ENCODE results near the gene GLDN.
A peak's percentile ranks its signal among the peaks of the same experiment; 100 is the strongest.

Gene GLDN

DNA sequence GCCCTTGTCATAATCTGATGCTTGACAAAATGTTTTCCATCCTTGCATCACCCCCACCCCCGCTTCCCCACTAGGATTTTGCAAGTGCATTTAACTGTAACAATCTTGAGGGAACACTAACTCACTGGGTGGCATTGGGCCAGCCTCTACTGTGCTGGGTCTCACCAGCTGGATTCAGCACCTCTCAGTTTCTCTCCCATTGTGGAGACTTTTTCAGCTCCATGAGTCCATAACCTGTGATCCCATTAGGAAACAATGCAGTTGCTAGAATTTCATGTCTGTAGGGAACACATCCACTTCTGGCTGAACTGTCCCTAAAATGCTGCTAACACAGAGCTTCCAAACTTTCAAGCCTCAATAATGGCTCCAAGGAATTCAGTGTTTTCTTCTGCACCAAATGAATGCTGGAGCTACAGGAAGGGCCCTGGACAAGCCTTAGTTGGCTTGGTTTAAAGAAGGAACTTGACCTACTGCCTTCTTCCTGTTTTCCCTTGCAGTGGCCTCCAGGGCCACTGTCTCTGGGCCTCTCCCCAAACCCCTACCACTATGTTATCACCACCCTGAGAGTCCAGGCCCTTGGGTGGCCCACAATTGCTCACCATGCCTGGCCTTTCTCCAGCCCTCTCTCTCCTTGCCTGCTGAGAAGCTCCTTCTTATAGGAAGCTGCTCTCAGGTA lies 18.7 kb upstream of the GLDN start:
- no peak for DNase-seq (ENCODE audit: low spot score)

DNA sequence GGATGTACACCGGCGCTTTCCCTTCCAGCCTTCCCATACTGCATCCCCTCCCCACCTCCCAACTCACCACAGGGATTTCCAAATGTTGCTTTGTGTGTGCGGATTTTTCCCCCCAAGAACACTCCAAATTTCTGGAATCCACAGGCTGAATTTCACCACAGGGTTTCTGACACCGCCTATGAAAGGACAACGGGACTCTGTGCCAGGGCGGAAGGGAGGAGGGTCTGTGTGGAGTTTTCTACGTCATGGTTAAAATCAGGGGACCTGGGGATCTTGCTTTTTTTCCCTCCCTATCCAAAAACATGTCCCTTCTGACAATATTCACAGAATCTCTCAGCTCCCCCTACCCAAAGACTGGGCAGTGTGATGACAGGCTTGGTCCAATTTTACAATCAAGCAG lies 17.7 kb upstream of the GLDN start:
- no peak for DNase-seq (ENCODE audit: low spot score)

DNA sequence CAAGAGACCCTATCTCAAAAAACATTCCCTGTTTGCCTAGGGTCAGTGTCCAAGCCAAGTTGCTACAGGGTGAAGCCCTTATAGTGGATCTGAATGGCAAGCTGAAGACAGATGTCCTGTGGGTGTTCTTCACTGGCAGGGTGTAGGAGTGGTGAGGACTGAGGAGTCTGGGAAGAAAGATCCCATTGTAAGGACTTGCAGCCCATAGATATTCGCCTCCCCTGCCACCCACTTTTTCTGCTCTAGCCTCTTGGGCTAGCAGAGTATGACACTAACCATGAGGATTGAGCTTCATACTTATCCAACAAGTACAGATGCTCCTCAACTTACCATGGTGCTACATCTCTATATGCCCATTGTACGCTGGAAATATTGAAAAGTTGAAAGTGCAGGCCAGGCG lies 16.3 kb upstream of the GLDN start:
- DNase-seq (ENCODE audit: low spot score) = no peak

DNA sequence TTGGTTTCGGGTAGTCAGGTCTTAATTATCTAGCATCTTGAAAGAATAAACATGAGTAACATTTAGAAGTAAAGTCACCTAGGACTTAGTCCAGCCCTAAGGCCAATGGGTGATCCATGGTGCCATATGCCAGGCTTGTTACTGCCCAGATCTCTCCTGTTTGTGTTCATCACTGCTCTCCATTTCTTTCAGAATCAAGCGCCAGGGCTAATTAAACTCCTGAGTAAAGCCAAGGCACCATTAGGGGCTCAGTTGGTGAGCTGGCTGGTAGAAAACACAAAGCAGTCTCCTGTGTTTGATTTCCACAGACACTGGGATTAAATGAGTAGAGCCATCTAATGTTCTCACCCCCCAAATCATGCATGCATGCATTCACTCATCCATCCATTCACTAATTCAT lies 14.4 kb upstream of the GLDN start:
- peak; percentile 90 for DNase-seq (ENCODE audit: low spot score)

DNA sequence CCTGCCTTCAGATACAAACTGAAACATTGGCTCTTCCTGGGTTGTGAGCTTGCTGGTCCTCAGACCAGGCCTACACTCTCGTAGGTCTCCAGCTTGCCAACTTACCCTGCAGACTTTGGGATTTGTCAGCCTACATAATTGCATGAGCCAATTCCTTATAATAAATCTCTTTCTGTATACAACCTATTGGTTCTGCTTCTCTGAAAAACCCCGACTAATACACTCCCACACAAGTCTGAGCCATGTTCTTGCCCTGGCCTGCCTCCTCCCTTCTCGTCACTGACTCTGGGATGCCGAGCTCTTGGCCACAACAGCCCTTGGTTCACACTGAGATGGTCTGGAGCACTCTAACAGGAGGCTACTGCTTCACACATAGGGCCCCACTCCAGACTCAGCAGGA lies 12.5 kb upstream of the GLDN start:
- DNase-seq (ENCODE audit: low spot score) = no peak

DNA sequence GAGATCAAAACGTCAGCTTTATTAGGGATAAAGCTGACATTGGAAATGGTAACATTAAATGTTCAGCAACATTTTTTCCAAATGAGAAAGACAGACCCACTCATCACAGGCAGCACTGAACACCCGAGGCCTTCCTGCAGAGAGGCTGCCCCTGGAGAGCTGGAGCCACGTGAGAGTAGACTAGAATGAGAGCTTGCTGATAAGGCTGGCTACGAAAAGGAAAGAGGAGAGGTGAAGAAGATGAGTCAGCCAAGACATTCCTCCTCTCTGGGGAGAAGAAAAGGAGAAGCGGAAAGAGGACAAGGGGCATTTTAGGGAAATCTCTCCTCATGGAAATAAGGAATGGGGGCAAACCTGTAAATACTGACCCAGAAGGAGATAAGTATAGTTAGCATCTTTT lies 10.3 kb upstream of the GLDN start:
- DNase-seq (ENCODE audit: low spot score) = no peak

DNA sequence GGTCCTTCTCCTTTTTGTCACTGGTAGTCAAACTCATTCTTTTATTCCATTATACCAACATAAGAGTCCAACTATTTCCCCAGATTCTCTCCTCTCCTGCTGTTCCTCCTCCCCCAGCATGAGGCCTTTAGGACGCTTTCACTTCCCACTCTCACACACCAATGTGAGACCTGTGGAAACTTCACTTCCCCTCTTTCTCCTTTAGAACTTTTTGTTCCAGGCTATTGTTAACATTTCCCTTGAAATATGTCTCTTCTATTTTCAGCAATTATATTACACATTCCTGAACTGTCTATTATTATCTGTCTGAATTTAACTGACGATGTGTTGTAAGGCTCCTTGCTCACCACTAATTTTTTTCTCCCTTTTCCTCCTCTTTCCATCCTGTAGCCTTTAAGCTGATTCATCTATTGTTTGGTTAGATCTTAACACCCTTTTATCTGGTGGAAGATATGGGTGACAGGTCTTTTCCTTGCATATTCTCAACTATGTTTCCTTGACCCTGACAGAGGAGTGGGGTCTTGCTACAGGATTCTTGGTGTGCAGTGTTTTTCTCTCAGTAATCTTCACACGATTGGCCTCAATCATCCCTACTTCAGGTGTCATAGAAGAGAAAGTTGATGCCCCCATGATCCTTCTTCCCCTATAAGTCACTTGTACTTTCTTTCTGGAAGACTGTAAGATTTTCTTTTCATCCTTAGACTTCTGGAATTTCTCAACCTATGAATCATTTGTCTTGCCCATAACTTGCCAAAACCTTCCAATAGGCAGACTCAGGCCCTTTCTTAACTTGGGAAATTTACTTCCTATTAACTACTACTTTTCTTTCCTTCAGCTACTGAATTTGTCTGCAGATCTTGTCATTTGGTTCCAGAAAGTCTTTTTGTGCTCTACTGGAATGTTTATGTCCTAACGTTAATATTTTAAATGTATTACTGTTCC lies 9.0 kb upstream of the GLDN start:
- DNase-seq (ENCODE audit: low spot score) = no peak

DNA sequence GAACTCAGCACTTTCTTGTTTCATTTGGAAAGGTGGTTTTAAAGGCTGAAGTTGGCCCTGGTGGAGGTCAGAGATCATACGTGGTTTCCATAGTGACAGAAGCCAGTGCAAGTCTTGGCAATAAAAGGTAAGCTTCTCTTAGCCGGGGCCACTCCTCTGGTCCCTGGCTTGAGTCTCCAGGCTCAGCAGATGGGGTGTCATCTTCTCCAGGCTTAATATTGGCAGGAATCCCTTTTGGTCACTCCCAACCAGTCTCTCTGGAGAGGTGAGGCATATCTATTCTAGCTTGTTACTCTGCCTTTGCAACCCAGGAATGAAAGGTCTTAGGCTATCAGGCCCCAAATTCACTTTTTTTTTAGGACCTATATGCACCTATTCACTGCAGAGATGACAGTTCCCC lies 7.9 kb upstream of the GLDN start:
- peak; percentile 85 for DNase-seq (ENCODE audit: low spot score)

DNA sequence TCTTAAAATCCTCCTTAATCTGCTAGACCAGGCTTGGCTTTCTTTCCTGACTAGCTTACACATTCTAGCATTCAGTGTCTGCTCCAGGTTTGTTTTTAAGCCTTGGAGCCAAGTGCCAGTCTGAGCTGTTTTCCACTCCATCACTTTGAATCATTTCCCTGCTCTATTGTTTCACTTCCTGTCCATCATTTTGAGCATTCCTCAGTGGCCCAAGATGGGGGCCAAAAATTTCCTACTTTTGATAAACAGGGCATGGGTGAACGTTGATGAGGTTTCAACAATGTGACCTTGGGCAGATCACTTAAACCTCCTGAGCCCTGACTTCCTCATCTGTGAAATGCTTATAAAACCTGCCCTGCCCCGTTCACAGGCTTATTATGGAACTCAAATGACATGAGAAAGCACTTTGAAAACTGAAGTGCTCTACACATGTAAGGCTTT lies 7.4 kb upstream of the GLDN start:
- peak; percentile 75 for DNase-seq (ENCODE audit: low spot score)

DNA sequence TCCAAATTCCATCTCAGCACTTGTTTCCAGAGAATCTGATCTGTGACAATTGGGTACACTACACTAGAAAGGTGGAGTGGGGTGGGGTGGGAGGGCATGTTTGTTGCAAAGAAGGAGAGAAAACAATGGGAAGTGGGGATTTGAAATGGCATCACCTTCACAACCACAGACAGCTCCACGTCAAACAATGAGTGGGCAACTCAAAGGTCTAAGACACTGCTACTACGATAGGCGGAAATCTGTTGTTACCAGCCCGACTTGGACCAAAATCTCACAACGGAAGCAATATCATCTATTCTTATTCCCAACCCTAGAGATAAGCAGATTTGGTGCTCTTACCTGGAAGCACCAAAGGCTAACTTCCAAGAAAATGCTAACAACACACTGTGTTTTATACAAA lies 6.4 kb upstream of the GLDN start:
- DNase-seq (ENCODE audit: low spot score) = no peak

DNA sequence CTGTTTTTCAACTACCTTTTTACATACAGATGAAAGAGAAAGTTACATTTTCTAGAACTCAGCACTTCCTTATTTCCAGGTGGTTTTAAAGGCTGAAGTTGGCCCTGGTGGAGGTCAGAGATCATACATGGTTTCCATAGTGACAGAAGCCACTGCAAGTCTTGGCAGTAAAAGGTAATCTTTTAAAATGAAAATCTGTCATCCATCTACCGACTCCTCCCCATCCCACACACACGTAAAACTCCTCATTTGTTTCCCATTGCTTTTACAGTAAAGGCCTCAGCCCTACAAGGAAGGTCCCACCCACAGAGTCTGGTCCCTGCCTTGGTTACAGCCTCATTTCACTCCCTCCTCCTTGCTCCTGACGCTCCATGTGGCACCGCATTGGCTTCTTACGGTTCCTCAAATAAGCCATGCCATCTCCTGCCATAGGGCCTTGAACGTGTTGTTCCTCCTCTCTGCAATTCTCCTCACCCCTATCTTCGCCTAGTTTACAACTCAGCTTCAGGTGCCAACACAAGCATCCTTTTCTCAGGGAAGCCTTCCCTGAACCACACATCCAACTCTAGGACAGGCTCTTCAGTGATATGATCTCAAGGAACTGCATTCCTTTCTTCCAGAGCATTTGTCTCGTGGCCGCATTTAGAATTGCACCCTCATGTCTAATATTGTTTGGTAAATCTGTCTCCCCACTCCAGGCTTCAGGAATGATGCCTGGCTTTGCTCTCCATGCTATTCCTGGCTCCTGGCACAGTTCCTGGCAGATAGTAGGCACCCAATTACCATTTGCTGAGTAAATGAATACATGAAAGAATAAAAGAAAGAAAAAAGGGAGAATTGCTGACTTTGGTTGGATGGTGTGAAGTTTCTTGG lies 5.7 kb upstream of the GLDN start:
- peak; percentile 15 for DNase-seq (ENCODE audit: low spot score)

DNA sequence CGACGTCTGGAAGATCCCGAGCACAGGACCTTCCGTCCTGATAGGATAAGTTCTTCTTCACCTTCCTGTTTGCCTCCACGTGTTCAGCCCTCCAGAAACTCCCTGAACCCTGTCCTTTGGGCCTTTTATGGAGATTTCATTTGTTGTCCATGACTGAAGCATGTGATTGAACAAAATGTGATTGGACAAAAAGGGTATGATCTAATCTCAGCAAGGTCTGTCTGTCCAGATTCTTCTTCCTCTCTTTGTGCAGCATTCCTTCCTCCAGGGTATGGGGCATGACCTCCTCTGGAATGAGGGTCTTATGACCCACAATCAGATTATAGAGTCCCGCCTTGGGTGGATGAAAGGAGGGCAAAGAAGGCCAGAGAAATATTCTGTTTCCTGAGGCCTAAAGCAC lies 3.0 kb upstream of the GLDN start, which contains the start of gene CYP19A1:
Gene CYP19A1 (minus strand): TSS at position 101 of the 400 bp plus-strand sequence. CDS start 95,684 bp downstream, outside the sequence.
- no peak for DNase-seq (ENCODE audit: low spot score)

DNA sequence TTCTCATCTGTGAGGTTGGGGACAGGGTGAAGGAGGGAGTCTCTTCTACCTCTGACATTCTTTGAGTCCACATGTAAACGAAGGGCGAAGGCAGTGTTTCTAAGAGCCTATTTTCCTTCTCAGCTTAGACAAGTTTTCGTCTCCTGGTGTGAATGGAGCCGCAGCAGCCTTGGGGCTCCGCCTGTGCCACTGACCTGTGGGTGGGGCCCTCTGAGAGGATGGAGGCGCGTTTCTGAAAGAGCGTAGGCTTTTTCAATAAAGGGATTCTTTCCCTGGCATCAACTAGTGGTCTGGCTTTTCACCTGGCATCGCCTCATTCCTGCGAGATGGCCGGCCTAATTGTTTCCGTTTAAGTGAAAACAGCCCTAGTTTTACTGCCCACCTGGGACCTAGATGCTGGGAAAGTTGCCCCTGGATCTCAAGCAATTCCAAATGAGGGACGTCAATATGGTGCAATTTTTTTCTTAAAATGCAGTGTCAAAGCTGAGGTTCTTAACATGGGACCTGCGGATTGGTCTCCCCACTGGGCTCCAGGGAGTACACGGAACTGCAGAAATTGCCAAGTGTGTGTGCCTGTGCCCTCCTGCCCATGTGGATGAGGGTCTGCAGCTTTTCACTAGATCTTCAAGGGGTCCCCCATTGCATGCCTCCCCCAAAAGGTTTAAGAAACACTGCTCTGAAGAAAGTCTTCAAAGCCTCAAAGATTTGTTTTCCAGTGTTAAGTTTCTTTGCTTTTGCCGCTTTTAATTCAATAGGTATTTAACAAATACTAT lies 958 bp downstream of the GLDN start:
- DNase-seq (ENCODE audit: low spot score) = no peak

DNA sequence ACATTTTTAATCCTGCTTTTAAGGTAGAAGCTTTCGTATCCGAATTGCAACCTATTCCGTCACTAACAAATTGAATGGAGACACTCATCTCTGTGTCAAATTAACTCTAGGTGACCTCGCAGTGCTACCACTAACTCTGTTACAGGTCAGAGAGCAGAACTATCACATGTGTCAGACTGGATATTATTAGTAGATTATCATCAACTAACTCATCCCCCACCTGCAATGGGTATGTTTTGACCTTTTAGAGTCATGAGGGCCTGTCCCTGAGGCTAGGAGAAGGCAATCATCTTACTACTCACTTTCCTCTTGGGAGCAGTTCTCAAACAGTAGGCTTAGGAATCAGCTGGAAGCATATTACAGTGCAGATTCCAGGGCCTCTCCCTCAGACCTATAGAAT lies 2.0 kb downstream of the GLDN start:
- DNase-seq (ENCODE audit: low spot score) = no peak

DNA sequence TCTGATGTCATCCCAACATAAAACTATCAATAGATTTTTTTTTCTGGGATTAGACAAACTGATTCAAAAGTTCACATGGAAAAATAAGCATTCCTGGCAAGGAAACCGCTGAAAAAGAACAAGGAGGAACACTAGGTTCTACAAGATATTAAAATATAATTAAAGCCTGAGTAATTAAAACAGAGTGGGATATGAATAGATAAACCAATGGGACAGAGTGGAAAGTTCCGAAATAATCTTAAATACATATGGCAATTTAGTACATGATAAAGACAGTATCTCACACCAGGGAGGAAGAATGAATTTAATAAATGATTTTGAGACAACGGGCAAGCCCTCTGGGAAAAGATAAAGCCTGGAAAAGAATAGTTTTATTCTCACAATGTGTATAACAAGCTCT lies 4.7 kb downstream of the GLDN start:
- DNase-seq (ENCODE audit: low spot score) = no peak

DNA sequence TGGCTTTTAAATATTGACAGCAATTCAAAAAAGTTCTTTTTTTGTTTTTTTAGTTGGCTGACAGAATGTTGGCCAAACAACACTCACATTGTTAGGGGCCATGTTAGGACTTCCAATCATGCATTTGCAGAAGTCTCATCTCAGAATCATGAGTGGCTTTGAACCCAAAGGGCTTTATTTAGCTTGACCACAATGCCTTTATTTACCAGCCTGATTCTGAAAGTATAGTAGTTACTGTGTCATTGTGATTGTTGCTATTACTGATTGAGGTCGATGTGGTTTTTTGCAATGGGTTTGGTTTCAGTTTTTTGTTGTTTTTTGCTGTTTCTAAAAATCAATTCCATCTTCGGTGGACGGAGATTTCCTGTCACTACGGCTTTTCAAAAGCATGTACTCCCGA lies 7.2 kb downstream of the GLDN start:
- no peak for DNase-seq (ENCODE audit: low spot score)

DNA sequence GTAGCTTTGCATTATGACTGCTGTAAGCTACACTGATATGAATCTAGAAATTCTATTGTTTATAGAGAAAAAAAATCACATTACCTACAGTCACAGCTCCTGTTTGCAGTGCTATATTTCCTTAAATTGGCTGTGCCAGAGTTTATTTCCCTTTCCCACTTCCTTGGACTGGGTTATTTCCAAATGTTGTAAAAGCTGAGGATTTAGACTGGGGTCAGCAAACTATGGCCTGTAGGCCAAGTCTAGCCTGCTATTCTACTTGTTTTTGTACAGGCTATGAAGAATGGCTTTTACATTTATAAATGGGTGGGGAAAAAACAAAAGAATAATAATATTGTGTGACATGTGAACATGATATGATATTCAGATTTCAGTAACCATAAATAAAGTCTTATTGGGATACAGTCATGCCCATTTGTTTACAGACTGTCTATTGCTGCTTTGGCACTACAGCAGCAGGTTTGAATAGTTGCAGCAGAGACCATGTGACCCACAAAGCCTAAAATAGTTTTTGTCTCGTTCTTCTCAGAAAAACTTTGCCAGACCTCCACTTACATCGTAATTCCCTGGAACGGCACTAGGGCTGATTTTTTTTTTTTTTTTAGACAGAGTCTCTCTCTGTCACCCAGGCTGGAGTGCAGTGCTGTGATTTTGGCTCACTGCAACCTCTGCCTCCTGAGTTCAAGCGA lies 7.8 kb downstream of the GLDN start:
- no peak for DNase-seq (ENCODE audit: low spot score)

DNA sequence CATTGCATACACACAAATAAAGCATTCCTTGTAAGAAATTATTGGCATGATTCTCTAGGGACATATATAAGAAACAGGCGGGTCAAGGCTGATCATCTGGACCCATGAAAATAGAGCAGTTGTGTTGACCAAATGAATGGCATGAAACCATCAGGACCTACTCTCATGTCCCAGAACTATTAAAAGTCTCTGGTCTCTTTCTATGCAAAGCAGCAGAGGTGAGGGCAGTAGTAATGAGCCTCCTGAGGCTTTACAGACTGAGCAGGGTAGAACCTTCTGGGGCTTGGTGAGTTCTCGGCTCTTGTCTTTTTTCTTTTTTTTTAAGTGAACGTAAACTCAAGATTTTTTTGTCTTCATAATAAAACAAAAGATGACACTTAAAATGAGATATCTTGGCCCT lies 9.3 kb downstream of the GLDN start:
- no peak for DNase-seq (ENCODE audit: low spot score)

DNA sequence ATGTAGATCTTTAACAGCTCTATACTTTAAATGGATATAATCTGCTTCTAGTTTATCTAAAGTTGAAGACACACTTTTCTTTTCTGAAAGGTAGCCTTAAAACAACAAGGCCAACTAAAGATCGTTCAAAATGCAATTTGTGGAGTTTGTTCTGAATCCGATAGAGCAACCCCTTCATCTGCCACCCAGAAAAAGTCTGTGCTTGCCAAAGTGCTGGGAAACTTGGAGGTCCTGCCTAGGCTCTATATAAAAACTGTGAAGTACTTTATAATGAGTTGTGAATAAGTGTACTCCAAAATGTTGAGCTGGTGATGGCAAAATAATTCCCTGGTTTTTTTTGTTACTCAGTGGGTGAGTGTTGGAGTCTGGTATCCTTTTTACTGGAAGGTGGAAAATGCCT lies 12.5 kb downstream of the GLDN start:
- no peak for DNase-seq (ENCODE audit: low spot score)

DNA sequence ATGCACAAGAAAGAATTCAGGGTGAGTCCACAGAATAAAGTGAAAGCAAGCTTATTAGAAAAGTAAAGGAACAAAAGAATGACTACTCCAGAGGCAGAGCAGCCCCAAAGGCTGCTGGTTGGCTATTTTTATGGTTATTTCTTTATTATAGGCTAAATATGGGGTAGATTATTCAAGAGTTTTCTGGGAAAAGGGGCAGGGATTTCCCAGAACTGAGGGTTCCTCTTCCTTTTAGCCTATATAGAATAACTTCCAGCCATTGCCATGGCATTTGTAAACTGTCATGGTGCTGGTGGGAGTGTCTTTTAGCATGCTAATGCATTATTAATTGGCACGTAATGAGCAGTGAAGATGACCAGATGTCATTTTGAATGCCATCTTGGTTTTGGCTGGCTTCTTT lies 13.6 kb downstream of the GLDN start:
- DNase-seq (ENCODE audit: low spot score) = no peak

DNA sequence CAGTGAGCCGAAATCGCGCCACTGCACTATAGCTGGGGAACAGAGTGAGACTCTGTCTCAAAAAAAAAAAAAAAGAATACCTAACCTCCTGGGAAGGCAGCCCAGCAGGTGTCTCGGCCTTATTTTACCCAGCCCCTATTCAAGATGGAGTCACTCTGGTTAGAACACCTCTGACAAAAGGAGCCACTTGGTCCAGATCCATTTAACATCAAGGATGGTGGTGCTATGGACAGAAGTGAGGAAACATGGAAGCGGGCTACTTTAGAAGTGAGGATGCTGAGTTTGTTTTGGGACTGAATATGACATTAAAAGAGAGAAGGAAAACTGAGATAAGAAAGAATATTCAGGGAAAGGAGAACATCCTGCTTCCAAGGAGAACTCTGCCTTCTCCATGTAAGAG lies 14.7 kb downstream of the GLDN start:
- no peak for DNase-seq (ENCODE audit: low spot score)
